Nephron progenitor cell (in vitro differentiated cells): Measurements from ENCODE around the gene F2RL2.

Source experiments
- DNase-seq: peaks from one replicate; pipeline ENCODE4 v3.0.0; 2021
- H3K27ac Mint-ChIP-seq: 2 replicates; pipeline ENCODE4 v1.8.0; 2021; ENCODE audit warnings: mild to moderate bottlenecking, moderate library complexity, mixed read lengths
- H3K27me3 Mint-ChIP-seq: 2 replicates; pipeline ENCODE4 v1.8.0; 2021; ENCODE audit warnings: mild to moderate bottlenecking, low read depth, mixed read lengths; ENCODE audit not compliant: poor library complexity
- H3K36me3 Mint-ChIP-seq: 2 replicates; pipeline ENCODE4 v1.8.0; 2021; ENCODE audit warnings: low read depth, mixed read lengths
- H3K4me1 Mint-ChIP-seq: 2 replicates; pipeline ENCODE4 v1.8.0; 2021; ENCODE audit warnings: mixed read lengths
- H3K4me3 Mint-ChIP-seq: 2 replicates; pipeline ENCODE4 v1.8.0; 2021; ENCODE audit warnings: mild to moderate bottlenecking, moderate library complexity, mixed read lengths
- H3K9me3 Mint-ChIP-seq: 2 replicates; pipeline ENCODE4 v1.8.0; 2021; ENCODE audit warnings: mild to moderate bottlenecking, moderate library complexity, mixed read lengths
- TF ChIP-seq, protein P1 (sequence below): fragments of 200-600 bp; sonication (generic); IDR thresholded peaks from 2 replicates; pipeline ENCODE4 v1.5.0; 2021; ENCODE audit warnings: antibody characterized with exemption

F2RL2 gene

GRCh38 chr5:76620166-76620565, 3.0 kb downstream of the F2RL2 start:
- Mint-ChIP-seq H3K9me3 (no peaks in the 10 kb centered on the region), H3K27ac (peak overlapping the region; percentile 7), H3K4me1 (peaks cover 42% of the 10 kb centered on the region), H3K27me3 (peaks cover 5% of the 10 kb centered on the region), H3K36me3 (peaks cover 36% of the 10 kb centered on the region), H3K4me3 (no peak overlapping the region)
- TF ChIP-seq, protein P1, sequence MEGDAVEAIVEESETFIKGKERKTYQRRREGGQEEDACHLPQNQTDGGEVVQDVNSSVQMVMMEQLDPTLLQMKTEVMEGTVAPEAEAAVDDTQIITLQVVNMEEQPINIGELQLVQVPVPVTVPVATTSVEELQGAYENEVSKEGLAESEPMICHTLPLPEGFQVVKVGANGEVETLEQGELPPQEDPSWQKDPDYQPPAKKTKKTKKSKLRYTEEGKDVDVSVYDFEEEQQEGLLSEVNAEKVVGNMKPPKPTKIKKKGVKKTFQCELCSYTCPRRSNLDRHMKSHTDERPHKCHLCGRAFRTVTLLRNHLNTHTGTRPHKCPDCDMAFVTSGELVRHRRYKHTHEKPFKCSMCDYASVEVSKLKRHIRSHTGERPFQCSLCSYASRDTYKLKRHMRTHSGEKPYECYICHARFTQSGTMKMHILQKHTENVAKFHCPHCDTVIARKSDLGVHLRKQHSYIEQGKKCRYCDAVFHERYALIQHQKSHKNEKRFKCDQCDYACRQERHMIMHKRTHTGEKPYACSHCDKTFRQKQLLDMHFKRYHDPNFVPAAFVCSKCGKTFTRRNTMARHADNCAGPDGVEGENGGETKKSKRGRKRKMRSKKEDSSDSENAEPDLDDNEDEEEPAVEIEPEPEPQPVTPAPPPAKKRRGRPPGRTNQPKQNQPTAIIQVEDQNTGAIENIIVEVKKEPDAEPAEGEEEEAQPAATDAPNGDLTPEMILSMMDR, result no peak
- no peak for DNase-seq

- DNase-seq, result no peak
- H3K27ac Mint-ChIP-seq, result no peak overlapping the region
- H3K27me3 Mint-ChIP-seq, result peaks cover 5% of the 10 kb centered on the region
- peaks cover 29% of the 10 kb centered on the region for H3K4me1 Mint-ChIP-seq
- no peak overlapping the region for H3K4me3 Mint-ChIP-seq
- H3K36me3 Mint-ChIP-seq, result peaks cover 36% of the 10 kb centered on the region
- no peaks in the 10 kb centered on the region for H3K9me3 Mint-ChIP-seq
- TF ChIP-seq, protein P1, result no peak
These were observed 5.5 kb downstream of the F2RL2 start for GRCh38 chr5:76617675-76618074.

DNA sequence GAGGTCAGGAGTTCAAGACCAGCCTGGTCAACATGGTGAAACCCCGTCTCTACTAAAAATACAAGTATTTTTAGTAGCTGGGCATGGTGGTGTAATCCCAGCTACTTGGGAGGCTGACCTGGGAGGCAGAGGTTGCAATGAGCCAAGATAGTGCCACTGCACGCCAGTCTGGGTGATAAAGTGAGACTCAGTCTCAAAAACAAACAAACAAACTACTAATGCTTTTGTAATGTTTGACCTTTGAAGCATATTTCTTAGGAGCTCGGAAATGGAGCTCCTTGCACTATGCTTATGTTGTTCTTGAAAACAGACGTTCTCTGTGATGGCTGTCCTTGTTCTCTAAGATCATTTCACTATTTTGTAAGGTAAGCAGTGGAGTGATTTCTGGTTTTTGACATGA, 6.0 kb downstream of the F2RL2 start:
- Mint-ChIP-seq H3K27me3 (peaks cover 5% of the 10 kb centered on the region), H3K4me3 (no peak overlapping the region), H3K4me1 (peaks cover 24% of the 10 kb centered on the region), H3K27ac (no peak overlapping the region), H3K36me3 (peaks cover 36% of the 10 kb centered on the region), H3K9me3 (no peaks in the 10 kb centered on the region)
- TF ChIP-seq, protein P1, result no peak
- no peak for DNase-seq

DNA sequence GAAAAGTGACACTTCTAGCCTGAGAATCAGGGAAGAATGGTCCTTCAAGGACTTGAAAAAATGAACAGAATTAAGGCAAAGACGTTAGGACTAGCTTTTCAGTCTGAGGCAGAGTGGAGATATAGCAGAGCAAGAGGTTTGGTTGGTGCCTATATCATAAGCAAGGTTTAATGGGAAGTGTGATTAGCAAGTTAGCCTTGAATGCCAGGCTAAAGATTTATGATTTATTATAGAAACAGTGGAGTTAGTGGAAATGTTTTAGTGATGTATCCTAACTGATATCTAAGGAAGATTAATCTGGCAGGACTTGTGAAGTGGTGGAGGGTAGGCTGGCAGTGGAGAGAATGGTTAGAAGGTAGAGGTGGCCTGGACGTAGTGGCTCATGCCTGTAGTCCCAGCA, 7.0 kb downstream of the F2RL2 start:
- Mint-ChIP-seq H3K27ac (no peak overlapping the region), H3K27me3 (peaks cover 5% of the 10 kb centered on the region), H3K36me3 (peaks cover 44% of the 10 kb centered on the region), H3K4me1 (peaks cover 16% of the 10 kb centered on the region), H3K9me3 (no peaks in the 10 kb centered on the region), H3K4me3 (no peak overlapping the region)
- TF ChIP-seq, protein P1, result no peak
- no peak for DNase-seq

GRCh38 chr5:76615759-76616158, 7.4 kb downstream of the F2RL2 start:
- Mint-ChIP-seq H3K36me3 (peaks cover 45% of the 10 kb centered on the region), H3K9me3 (no peaks in the 10 kb centered on the region), H3K27ac (no peak overlapping the region), H3K27me3 (peaks cover 5% of the 10 kb centered on the region), H3K4me1 (peaks cover 11% of the 10 kb centered on the region), H3K4me3 (no peak overlapping the region)
- DNase-seq, result no peak
- TF ChIP-seq, protein P1, result no peak

- Mint-ChIP-seq H3K4me3 (no peak overlapping the region), H3K9me3 (no peaks in the 10 kb centered on the region), H3K36me3 (peaks cover 36% of the 10 kb centered on the region), H3K4me1 (peaks cover 2% of the 10 kb centered on the region), H3K27me3 (peaks cover 1% of the 10 kb centered on the region), H3K27ac (no peak overlapping the region)
- TF ChIP-seq, protein P1, result no peak
- no peak for DNase-seq
These were observed 10.3 kb downstream of the F2RL2 start for GRCh38 chr5:76612942-76613341.
